Adrenal gland (tissue), 12 donors: ENCODE data around the gene SLC9A3. TPM values are rescaled to one million over a fixed set of nuclear protein-coding genes. Genes with fewer than 3 reads are reported as not detected.
"Not testable (repeated sequence)": the region's sequence is repeated elsewhere in the genome, so short reads cannot be mapped to it uniquely, and the experiment has no call there.

ENCODE experiments used
- DNase-seq, 7 donors: peaks; one replicate each; pipeline ENCODE4 v3.0.0-alpha.2; 2019 to 2020
- H3K27ac ChIP-seq, 5 donors: fragments of 200-600 bp; sonication (generic) in 4 of 5; 1 replicate in 3 of 5; 2 replicates in 2 of 5; pipeline versions ENCODE4 v1.5.1 to v1.8.0; 2016 to 2020; ENCODE audit warnings: mild to moderate bottlenecking in 1 of 5
- H3K27me3 ChIP-seq: fragments of 200-600 bp; 2 replicates; pipeline ENCODE4 v1.8.0; 2021
- H3K36me3 ChIP-seq, 2 donors: fragments of 200-600 bp; replicated peaks in 1 of 2; 1 replicate in 1 of 2; 2 replicates in 1 of 2; pipeline versions ENCODE4 v1.5.1 to v1.8.0; 2018 to 2022
- H3K4me1 ChIP-seq, 2 donors: fragments of 200-600 bp; replicated peaks in 1 of 2; 1 replicate in 1 of 2; 2 replicates in 1 of 2; pipeline versions ENCODE4 v1.5.1 to v1.8.0; 2018 to 2021
- H3K4me3 ChIP-seq, 4 donors: fragments of 200-600 bp; sonication (generic) in 3 of 4; one replicate each; pipeline ENCODE4 v1.5.1; 2016 to 2018
- H3K9me3 ChIP-seq, 3 donors: fragments of 200-600 bp; sonication (generic) in 1 of 3; replicated peaks in 1 of 3; 1 replicate in 2 of 3; 2 replicates in 1 of 3; pipeline versions ENCODE4 v1.5.1 to v1.8.0; 2016 to 2021
- POLR2A ChIP-seq, 2 donors: fragments of 450-650 bp; IDR thresholded peaks; one replicate each; pipeline ENCODE4 v1.6.1; 2017; ENCODE audit warnings: antibody characterized with exemption in 2 of 2, mild to moderate bottlenecking in 2 of 2, moderate library complexity in 1 of 2
- WGBS, 4 donors: extraction: QIAGEN DNeasy Blood & Tissue Kit in 2 of 4; methylation state at CpG; one replicate each; pipeline versions ENCODE4 v1.1.5 to v1.1.7; 2013 to 2017; 5-methylcytosine and 5-hydroxymethylcytosine counted together
- intact Hi-C, 2 donors: fragments of 100-400 bp; cut with DNase I; formaldehyde crosslinking; loops; one replicate each; pipeline versions ENCODE4 v1.14.1 to v1.15.0; 2022 to 2023
- polyA plus RNA-seq, 3 donors: library from polyadenylated mRNA; stranded (reverse); fragments of 200-250 nt in 2 of 3; fragments of 350-450 nt in 1 of 3; fragmentation: Illumina TruSeq in 1 of 3; extraction: RNeasy Lipid Tissue Mini Kit (QIAGEN cat#74804) in 1 of 3; gene quantifications; one replicate each; pipeline ENCODE4 v1.2.3, GENCODE V29; 2013 to 2014
- total RNA-seq, 9 donors: library from RNA; depleted of rRNA in 4 of 9; stranded (reverse); fragments of >200 nt in 4 of 9; fragments of 120-200 nt in 1 of 9; fragmentation: NEBNext Ultra II Directional in 1 of 9; extraction: Animal tissue kit (Norgen Biotek cat#: 25700) in 1 of 9; gene quantifications; one replicate each; pipeline versions ENCODE4 v1.1.0 to v1.2.4, GENCODE V29; 2013 to 2023
- TF ChIP-seq, protein P1 (sequence below), 6 experiments: fragments of 450-650 bp in 4 of 6; fragments of 200-600 bp in 2 of 6; sonication (generic) in 1 of 6; IDR thresholded peaks; 1 replicate in 5 of 6; 2 replicates in 1 of 6; pipeline versions ENCODE4 v1.5.1 to v1.8.0; 2016 to 2021; ENCODE audit warnings: antibody characterized with exemption in 6 of 6, mild to moderate bottlenecking in 2 of 6, moderate library complexity in 1 of 6
- donor health status: healthy with polysubstance abuse.
- donor health status: Bipolar disorder and iron deficiency.
- donor health status: DM: yes; HTN: yes; CAD: no.
- donor health status: DM: no; HTN: no; CAD: no.
- donor health status: DM: no; HTN: no; CAD: no.
- donor health status: DM: yes; HTN: yes; CAD: no.

Gene SLC9A3
- total and polyA plus RNA-seq, 12 donors: 0.83 to 5.5 (median 1.7) TPM

GRCh38 chr5:490116-491106, 33.8 kb downstream of the SLC9A3 start:
- intact Hi-C loops: no loop called here
- H3K27me3 ChIP-seq: peaks cover 10% of the 10 kb centered on the region

DNA sequence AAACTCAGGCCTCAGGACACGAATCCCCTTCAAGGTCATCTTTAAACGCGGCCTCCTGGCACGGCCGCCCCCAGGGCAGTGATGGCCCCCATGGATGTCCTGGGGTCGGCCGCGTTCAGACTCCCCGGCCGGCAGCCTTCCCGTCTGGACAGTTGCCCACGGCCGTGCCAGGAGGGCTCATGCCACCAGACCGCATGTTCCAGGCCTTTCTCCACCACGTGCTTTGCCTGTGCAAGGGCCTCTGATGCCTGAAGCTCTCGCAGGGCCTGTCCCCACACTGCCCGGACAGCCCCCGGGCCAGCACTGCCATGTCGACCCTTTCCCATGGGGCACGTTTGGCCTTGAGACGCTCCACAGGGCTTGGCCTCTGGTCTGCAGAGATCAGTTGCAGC, 34.6 kb downstream of the SLC9A3 start:
- intact Hi-C loops: no loop called here
- WGBS, 4 donors: 41 to 52% (median 47%) methylated on average over 14 to 21 of the region's 21 CpGs
- no peak overlapping the region for H3K4me3 ChIP-seq
- no peaks in the 10 kb centered on the region for H3K36me3 ChIP-seq
- TF ChIP-seq, protein P1, sequence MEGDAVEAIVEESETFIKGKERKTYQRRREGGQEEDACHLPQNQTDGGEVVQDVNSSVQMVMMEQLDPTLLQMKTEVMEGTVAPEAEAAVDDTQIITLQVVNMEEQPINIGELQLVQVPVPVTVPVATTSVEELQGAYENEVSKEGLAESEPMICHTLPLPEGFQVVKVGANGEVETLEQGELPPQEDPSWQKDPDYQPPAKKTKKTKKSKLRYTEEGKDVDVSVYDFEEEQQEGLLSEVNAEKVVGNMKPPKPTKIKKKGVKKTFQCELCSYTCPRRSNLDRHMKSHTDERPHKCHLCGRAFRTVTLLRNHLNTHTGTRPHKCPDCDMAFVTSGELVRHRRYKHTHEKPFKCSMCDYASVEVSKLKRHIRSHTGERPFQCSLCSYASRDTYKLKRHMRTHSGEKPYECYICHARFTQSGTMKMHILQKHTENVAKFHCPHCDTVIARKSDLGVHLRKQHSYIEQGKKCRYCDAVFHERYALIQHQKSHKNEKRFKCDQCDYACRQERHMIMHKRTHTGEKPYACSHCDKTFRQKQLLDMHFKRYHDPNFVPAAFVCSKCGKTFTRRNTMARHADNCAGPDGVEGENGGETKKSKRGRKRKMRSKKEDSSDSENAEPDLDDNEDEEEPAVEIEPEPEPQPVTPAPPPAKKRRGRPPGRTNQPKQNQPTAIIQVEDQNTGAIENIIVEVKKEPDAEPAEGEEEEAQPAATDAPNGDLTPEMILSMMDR (IDR thresholded peaks at IDR 0.05): no peak
- no peak for TF ChIP-seq POLR2A (IDR thresholded peaks at IDR 0.05)
- no peaks in the 10 kb centered on the region for H3K9me3 ChIP-seq
- no peaks in the 10 kb centered on the region for H3K4me1 ChIP-seq
- no peak overlapping the region for H3K27ac ChIP-seq
- peaks cover 10% of the 10 kb centered on the region for H3K27me3 ChIP-seq
- no peak for DNase-seq

More at GRCh38 chr5:490116-491106, 33.8 kb downstream of the SLC9A3 start:
- DNase-seq: no peak
- no peaks in the 10 kb centered on the region for H3K36me3 ChIP-seq
- WGBS, 4 donors: 84 to 88% (median 85%) methylated on average over 16 to 48 of the region's 48 CpGs
- no peaks in the 10 kb centered on the region for H3K9me3 ChIP-seq
- no peaks in the 10 kb centered on the region for H3K4me1 ChIP-seq
- H3K27ac ChIP-seq: no peak overlapping the region
- TF ChIP-seq, protein P1 (IDR thresholded peaks at IDR 0.05): no peak
- TF ChIP-seq POLR2A (IDR thresholded peaks at IDR 0.05): no peak
- no peak overlapping the region for H3K4me3 ChIP-seq

- Histone ChIP-seq H3K4me3 (no peak overlapping the region), H3K9me3 (no peaks in the 10 kb centered on the region), H3K27ac (no peak overlapping the region), H3K36me3 (no peaks in the 10 kb centered on the region), H3K4me1 (no peaks in the 10 kb centered on the region), H3K27me3 (peaks cover 10% of the 10 kb centered on the region)
- intact Hi-C loops: no loop called here
- no peak for TF ChIP-seq POLR2A (IDR thresholded peaks at IDR 0.05)
- DNase-seq: peak in 2 of 7 donors; percentile 39 to 42
- WGBS, 4 donors: 46 to 56% (median 54%) methylated on average over 21 to 40 of the region's 40 CpGs
Measured at GRCh38 chr5:488744-489688, 35.2 kb downstream of the SLC9A3 start.

GRCh38 chr5:488241-488640, 36.0 kb downstream of the SLC9A3 start:
- no peaks in the 10 kb centered on the region for H3K36me3 ChIP-seq
- H3K9me3 ChIP-seq: no peaks in the 10 kb centered on the region
- H3K27me3 ChIP-seq: peaks cover 15% of the 10 kb centered on the region
- DNase-seq: no peak
- no peak overlapping the region for H3K27ac ChIP-seq
- intact Hi-C loops: no loop called here
- TF ChIP-seq, protein P1 (IDR thresholded peaks at IDR 0.05): no peak
- TF ChIP-seq POLR2A (IDR thresholded peaks at IDR 0.05): no peak
- H3K4me3 ChIP-seq: no peak overlapping the region
- 90 to 95% (median 93%) methylated on average over 18 to 33 of the region's 33 CpGs for WGBS, 4 donors
- H3K4me1 ChIP-seq: no peaks in the 10 kb centered on the region

- H3K4me3 ChIP-seq, intact Hi-C loops: not testable (repeated sequence)
- WGBS, 4 donors: 86 to 94% (median 91%) methylated on average over 9 to 18 of the region's 22 CpGs
Measured at GRCh38 chr5:486597-486996, 37.7 kb downstream of the SLC9A3 start.

More at GRCh38 chr5:486597-486996, 37.7 kb downstream of the SLC9A3 start:
- not testable (repeated sequence) for H3K36me3 ChIP-seq, H3K9me3 ChIP-seq, DNase-seq, H3K4me1 ChIP-seq, H3K27ac ChIP-seq
- peaks cover 22% of the 10 kb centered on the region for H3K27me3 ChIP-seq
